Measurements from ENCODE around the gene NDUFB10. TPM values are rescaled to one million over a fixed set of nuclear protein-coding genes. Genes with fewer than 3 reads are reported as not detected.

The NDUFB10 gene
- total RNA-seq, 2 donors from 2014 or later = 172 to 333 TPM

DNA sequence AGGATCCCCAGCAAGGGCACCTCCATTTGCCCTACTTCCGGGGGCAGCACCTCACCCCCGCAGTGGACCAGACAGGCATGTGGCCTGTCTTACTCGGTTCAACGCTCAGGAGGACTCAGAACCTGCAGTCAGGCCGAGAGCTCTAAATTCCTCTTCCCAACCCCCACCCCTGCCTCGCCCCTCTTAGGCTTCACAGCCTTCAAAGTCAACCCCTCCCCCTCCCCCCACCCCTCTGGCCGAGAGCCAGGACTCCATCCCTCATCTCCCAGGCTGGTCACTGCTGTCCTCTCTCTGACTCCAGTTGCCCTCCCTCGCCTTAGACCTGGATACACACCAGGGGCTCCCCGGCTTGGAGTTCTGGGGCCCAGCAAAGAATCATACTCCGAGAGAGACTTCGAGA is 33.1 kb upstream of the NDUFB10 start:
- intact Hi-C loops (cut with DNase I) = loop anchor here (5.0 kb wide), 1 partner anchor 64 kb away; no protein-coding TSS in a partner anchor

DNA sequence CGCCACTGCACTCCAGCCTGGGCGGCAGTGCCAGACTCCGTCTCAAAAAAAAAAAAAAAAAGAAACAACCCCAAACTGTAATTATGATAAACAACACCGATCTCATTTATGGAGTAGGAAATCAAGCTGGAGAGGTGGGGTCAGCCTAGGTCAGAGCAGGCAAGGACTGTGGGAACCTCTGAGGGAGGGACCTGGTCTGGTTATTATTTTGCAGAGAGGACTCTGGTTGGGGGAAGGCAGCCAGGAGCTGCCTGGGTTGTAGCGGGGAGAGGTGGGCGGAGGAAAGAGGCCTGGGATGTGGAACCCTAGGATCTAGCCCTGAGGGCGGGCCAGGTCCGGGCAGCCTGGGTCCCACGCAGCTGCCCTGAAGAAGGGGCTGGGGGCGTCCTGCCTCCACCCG is 30.2 kb upstream of the NDUFB10 start:
- Histone ChIP-seq H3K4me1 (replicated peaks) (no peaks in the 10 kb centered on the region), H3K4me3 (peak overlapping the region; percentile 45 to 50), H3K36me3 (no peaks in the 10 kb centered on the region), H3K27me3 (replicated peaks; ENCODE audit: insufficient read depth) (no peaks in the 10 kb centered on the region), H3K9me3 (no peaks in the 10 kb centered on the region), H3K27ac (peak overlapping the region; percentile 43 to 67)
- TF ChIP-seq POLR2AphosphoS5 (IDR thresholded peaks at IDR 0.05) = no peak
- no peak for TF ChIP-seq POLR2A (IDR thresholded peaks at IDR 0.05)
- TF ChIP-seq, protein P1, sequence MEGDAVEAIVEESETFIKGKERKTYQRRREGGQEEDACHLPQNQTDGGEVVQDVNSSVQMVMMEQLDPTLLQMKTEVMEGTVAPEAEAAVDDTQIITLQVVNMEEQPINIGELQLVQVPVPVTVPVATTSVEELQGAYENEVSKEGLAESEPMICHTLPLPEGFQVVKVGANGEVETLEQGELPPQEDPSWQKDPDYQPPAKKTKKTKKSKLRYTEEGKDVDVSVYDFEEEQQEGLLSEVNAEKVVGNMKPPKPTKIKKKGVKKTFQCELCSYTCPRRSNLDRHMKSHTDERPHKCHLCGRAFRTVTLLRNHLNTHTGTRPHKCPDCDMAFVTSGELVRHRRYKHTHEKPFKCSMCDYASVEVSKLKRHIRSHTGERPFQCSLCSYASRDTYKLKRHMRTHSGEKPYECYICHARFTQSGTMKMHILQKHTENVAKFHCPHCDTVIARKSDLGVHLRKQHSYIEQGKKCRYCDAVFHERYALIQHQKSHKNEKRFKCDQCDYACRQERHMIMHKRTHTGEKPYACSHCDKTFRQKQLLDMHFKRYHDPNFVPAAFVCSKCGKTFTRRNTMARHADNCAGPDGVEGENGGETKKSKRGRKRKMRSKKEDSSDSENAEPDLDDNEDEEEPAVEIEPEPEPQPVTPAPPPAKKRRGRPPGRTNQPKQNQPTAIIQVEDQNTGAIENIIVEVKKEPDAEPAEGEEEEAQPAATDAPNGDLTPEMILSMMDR (IDR thresholded peaks at IDR 0.05) = no peak
- WGBS = 16% methylated on average over 11 of the region's 11 CpGs
- intact Hi-C loops (cut with DNase I) = loop anchor here (5.0 kb wide), 1 partner anchor 67 kb away; no protein-coding TSS in a partner anchor
- no peak for DNase-seq (ENCODE audit: low spot score)

More for the DNA sequence above, 33.1 kb upstream of the NDUFB10 start:
- H3K27ac ChIP-seq = no peak overlapping the region
- no peak overlapping the region for H3K4me3 ChIP-seq
- TF ChIP-seq, protein P1 (IDR thresholded peaks at IDR 0.05) = no peak
- TF ChIP-seq POLR2AphosphoS5 (IDR thresholded peaks at IDR 0.05) (no peak), POLR2A (IDR thresholded peaks at IDR 0.05) (no peak)
- 60% methylated on average over 11 of the region's 11 CpGs for WGBS
- H3K36me3 ChIP-seq = no peaks in the 10 kb centered on the region
- no peaks in the 10 kb centered on the region for H3K9me3 ChIP-seq
- peaks cover 7% of the 10 kb centered on the region for H3K27me3 ChIP-seq (replicated peaks; ENCODE audit: insufficient read depth)
- H3K4me1 ChIP-seq (replicated peaks) = no peaks in the 10 kb centered on the region
- DNase-seq (ENCODE audit: low spot score) = no peak

DNA sequence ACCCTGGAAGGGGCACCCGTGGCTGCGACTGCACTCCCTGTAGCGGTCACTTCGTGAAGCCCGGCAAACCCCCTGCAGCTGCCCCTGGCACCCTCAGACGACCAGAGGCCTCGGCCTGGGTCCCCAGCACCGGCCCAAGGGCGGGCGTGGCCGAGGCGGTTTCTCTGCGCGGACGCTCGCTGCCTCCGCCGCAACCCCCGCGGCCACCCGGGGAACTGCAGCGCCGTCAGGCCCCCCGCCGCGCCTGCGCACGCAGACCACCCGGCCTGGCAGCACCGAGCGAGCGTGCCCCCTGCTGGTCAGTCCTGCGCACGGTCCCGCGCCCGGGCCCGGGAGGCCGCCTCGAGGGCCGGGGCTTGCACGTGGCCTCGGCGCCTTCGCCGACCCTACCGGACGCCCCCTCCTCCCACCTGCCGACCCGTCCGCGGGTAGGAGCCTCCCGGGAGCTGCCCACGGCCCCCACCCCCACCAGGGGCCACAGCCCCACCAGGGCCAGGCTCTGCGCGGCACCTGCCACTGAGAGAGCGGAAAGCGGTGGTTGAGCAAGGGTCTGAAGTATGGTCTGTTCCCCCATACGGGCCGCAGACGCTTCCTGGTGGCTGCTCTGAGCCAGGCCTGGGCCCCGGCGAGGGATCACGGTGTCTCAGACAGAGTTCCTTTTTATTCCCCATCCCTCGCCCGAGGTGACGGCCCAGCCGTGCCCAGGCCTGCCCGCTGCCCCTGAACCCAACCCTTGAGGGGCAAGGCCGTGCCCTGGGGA is 29.6 kb upstream of the NDUFB10 start:
- H3K9me3 ChIP-seq = no peaks in the 10 kb centered on the region
- H3K27me3 ChIP-seq (replicated peaks; ENCODE audit: insufficient read depth) = no peaks in the 10 kb centered on the region
- H3K27ac ChIP-seq = peak overlapping the region; percentile 43 to 67
- H3K36me3 ChIP-seq = no peaks in the 10 kb centered on the region
- peak overlapping the region; percentile 45 to 50 for H3K4me3 ChIP-seq
- intact Hi-C loops (cut with DNase I) = loop anchor here (5.0 kb wide), 1 partner anchor 67 kb away; no protein-coding TSS in a partner anchor
- WGBS = 12% methylated on average over 44 of the region's 70 CpGs
- peak; percentile 34 for TF ChIP-seq POLR2AphosphoS5 (IDR thresholded peaks at IDR 0.05)
- TF ChIP-seq POLR2A (IDR thresholded peaks at IDR 0.05) = peak; percentile 47
- TF ChIP-seq, protein P1 (IDR thresholded peaks at IDR 0.05) = peak; percentile 99 to 100 (median 100)
- peak; percentile 82 for DNase-seq (ENCODE audit: low spot score)
- H3K4me1 ChIP-seq (replicated peaks) = no peaks in the 10 kb centered on the region

DNA sequence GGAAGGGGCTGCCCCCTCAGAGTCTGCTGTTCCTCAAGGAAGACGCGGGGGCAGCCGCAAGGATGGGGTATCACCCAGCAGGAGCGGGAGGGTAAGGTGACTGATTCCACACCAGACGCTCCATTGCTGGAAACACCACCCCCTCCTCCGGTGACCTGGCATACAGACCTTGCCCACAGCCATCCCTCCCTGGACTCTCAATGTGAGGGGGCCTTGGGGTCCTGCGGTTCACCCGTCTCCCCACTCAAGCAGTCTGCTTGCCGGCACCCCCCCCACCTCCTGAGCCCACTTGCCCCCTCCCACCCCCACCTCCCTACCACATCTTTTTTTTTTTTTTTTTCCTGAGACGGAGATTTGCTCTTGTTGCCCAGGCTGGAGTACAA is 29.0 kb upstream of the NDUFB10 start:
- intact Hi-C loops (cut with DNase I) = no loop called here
- Histone ChIP-seq H3K36me3 (no peaks in the 10 kb centered on the region), H3K27me3 (replicated peaks; ENCODE audit: insufficient read depth) (no peaks in the 10 kb centered on the region), H3K4me3 (no peak overlapping the region), H3K9me3 (no peaks in the 10 kb centered on the region), H3K4me1 (replicated peaks) (no peaks in the 10 kb centered on the region), H3K27ac (no peak overlapping the region)
- WGBS = 64% methylated on average over 10 of the region's 10 CpGs
- TF ChIP-seq, protein P1 (IDR thresholded peaks at IDR 0.05) = no peak
- TF ChIP-seq POLR2A (IDR thresholded peaks at IDR 0.05) (no peak), POLR2AphosphoS5 (IDR thresholded peaks at IDR 0.05) (no peak)
- DNase-seq (ENCODE audit: low spot score) = no peak
